Neural progenitor cell (in vitro differentiated cells): ENCODE data around the gene DCLRE1A.

ENCODE experiments used
- CTCF ChIP-seq: fragments of 200-600 bp; sonication (generic); IDR thresholded peaks from 2 replicates; pipeline ENCODE4 v1.5.1; 2017; ENCODE audit warnings: antibody characterized with exemption, mild to moderate bottlenecking
- EZH2phosphoT487 ChIP-seq: fragments of 200-600 bp; sonication (generic); IDR thresholded peaks from 2 replicates; pipeline ENCODE4 v1.6.1; 2017; ENCODE audit warnings: antibody characterized with exemption

GRCh38 chr10:113849946-113850345, 3.9 kb downstream of the DCLRE1A start:
- TF ChIP-seq CTCF (no peak), EZH2phosphoT487 (no peak)
